ENCODE measurements around the gene SLC12A8.

SLC12A8 gene, protein sequence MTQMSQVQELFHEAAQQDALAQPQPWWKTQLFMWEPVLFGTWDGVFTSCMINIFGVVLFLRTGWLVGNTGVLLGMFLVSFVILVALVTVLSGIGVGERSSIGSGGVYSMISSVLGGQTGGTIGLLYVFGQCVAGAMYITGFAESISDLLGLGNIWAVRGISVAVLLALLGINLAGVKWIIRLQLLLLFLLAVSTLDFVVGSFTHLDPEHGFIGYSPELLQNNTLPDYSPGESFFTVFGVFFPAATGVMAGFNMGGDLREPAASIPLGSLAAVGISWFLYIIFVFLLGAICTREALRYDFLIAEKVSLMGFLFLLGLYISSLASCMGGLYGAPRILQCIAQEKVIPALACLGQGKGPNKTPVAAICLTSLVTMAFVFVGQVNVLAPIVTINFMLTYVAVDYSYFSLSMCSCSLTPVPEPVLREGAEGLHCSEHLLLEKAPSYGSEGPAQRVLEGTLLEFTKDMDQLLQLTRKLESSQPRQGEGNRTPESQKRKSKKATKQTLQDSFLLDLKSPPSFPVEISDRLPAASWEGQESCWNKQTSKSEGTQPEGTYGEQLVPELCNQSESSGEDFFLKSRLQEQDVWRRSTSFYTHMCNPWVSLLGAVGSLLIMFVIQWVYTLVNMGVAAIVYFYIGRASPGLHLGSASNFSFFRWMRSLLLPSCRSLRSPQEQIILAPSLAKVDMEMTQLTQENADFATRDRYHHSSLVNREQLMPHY

DNA sequence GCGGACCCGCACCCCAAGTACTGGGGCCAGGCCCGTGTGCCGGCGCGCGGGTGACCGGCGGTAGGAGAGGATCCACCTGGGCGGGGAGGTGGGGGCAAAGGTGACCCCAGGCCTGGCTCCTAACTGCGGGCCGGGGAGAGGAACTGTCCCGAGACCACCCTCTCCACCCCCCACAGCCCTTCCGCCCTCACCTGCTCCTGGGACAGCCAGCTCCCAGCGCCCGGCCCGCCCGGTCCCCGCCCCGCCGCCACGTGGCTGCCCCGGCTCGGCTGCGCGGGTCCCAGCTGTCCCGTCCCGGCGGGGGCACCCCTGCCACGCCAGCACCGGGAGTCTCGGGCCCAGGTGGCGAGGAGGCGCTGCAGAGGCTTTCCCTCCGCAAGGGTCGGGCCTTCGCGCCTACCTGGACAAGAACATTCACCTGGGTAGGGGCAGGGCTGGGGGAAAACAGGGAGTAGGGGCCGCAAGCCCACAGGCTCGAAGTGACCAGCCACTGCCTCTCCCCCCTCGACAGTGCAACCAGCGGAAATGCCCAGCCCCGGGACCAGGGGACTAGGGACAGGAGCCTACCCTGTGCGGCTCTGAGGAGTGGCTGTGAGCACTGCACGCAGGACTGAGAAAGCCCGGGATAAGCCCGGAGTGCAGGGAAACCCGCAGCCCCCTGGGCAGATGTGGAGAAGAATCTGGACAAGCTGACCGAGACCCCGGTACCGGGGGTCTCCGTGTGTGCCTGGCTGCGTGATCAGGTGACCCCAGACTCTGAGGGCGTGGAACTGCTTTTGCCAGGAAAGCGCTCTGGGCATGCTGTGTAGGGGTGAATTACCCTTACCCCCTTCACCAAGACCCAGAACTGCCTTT, at the start of gene SLC12A8:
Gene SLC12A8, minus strand, starts transcription at position 240 of the 855 bp plus-strand sequence. CDS start 1,399 bp downstream, outside the sequence.
- no peak for DNase-seq

DNA sequence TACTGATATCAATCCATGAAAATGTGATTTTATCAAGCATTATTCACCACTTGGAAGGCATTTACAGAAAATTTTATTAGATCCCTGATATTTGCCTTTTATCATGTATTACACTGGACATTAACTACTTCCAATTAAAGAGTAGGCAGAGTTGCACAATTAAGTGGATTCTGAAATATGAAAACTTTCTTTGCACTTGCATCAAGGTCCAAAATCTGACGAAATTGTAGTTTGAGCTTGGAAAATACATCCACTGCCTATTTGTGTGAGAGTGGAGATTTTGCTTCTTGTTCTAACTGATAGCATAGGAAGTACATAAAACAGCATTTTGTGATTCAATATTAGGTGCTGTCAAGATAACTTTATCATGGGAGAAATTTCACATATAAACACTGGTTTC, 49.6 kb upstream of the SLC12A8 start:
- no peak for DNase-seq

DNA sequence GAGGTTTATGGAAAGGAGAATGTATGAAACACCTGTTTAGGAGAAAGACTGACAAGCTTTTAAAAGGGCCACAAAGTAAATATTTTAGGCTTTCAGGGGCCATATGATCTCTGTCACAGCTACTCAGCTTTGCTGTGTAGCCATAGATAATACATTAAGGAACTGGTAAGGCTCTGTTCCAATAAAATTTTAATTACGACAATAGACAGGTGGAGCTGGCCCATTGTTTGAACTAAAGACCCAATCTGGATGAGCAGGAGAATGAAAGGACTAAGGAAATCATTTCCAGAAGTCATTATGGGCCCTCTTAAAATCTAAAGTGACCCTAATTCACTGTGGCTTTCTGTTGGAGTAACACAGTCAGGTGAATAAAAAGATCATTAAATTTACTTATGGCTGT, 48.5 kb upstream of the SLC12A8 start:
- no peak for DNase-seq

DNA sequence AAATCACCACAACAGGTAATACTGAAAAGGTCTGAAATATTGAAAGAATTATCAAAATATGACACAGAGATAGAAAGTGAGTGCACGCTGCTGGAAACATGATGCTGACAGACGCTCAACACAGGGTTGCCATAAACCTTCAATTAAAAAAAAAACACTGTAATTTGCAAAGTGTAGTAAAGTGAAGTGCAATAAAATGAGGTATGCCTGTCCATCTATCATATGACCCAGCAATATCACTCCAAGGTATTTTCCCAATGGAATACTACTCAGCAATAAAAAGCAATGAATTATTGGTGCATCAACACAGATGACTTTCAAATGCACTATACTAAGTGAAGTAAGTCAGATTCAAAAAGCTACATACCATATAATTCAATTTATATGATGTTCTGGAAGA, 47.6 kb upstream of the SLC12A8 start:
- DNase-seq, result no peak

DNA sequence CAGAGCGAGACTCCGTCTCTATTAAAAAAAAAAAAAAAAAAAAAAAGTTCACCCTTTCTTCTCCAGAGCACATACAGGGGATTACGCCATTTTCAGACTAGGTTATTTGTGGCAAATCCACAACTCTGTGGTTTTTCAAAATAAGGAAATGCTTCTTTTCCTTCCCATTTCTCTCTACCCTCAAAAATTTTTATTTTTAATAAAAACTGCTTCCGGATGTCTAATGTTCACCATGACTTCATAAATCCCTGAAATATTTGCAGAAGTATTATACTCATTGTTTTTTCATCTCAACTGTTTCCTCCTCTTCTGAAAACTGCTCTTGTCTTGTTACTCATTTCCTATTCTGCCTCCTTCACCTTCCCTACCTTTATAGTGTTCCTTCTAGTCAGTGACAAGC, 45.0 kb upstream of the SLC12A8 start:
- DNase-seq, result no peak

DNA sequence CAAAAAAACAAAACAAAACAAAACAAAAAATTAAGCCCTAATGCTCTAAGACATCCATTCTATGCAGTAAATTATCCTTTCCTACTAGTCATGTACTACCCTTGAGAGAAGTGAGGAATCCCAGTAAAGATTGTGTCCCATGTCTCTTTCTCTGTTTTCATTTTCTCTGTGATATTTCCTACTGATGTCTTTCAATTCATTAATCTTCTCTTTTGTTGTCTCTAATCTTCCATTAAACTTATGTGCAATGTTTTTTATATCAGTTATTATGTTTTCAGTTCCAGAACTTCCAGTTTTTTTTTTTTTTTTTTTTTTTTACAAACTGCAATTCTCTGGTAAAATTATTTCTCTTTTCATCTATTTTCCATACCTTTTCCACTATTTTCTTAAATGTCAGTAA, 44.1 kb upstream of the SLC12A8 start:
- DNase-seq, result no peak

DNA sequence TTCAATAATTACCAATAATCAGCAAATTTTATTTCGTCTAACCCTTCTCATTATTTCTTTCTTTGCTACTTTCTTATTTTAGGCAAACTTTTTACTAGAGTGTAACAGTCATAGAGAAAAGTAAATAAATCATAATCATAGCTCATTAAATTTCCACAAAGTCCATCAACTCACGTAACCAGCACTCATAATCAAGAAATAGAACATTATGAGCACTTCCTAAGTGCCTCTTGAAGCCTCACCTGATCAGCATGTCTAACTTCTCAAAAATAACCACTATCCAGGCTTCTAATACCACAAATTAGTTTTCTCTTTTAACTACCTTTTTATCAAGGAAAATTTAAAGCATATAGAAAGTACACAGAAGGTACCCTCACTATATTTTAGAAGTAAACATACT, 38.4 kb upstream of the SLC12A8 start:
- no peak for DNase-seq

DNA sequence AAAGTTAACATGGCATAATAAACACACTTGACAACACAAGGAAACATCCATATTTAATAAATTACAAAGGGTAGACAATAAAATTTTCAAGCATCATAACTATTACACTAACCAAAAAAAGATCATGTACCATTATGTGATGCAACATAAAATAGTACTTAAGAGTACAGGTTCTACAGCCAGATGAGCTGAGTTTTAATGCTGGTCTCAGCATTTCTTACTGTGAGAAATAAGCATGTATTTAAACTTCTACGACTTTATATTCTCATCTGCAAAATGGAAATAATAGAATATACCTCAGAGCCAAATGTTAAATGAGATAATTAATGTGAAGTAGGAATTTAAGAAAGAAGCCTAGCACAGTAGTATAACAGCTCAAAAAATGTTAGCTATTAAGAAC, 33.7 kb upstream of the SLC12A8 start:
- no peak for DNase-seq

DNA sequence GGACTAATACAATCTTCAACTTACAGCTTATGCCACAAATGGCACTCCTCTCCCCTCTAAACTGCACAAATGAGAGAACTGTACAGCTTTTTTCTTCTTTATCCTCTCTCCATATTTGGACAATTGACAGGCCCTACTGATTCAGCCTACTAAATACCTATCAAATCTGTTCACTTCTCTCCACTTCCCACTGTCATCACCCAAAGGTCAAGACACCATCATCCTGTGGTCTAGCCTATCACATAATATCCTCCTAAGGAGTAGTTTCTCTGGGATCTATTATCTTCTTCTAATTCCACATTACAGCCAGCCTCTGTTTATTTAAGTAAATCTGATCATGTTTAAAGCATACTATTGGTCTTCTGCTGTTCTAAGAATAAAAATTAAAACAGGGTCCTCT, 33.0 kb upstream of the SLC12A8 start:
- no peak for DNase-seq

DNA sequence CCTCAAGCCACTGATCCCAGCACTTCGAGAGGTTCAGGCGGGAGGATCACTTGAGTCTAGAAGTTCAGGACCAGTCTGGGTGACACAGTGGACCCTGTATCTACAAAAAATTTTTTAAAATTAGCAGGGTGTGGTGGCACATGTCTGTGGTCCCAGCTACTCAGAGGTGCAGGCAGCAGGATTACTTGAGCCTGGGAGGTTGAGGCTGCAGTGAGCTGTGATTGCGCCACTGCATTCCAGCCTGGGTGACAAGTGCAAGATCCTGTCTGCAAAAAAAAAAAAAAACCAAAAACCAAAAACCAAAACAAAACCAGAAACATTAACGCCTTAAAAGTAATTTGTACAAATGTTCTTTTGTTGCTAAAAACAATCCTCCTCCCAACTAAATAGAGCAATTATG, 27.9 kb upstream of the SLC12A8 start:
- DNase-seq, result no peak

DNA sequence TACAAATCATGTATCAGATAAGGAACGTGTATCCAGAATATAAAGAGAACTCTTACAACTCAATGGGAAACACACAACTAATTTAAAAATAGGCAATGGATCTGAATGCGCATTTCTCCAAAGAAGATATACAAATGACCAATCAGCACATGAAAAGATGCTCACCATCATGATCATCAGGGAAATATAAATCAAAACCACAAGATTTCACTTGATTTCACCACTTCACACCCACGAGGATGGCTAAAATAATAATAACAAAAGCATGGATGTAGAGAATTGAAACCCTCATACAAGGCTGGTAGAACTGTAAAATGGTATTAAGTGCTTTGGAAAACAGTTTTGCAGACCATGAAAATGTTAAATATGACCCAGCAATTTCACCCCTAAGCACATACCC, 26.7 kb upstream of the SLC12A8 start:
- no peak for DNase-seq

DNA sequence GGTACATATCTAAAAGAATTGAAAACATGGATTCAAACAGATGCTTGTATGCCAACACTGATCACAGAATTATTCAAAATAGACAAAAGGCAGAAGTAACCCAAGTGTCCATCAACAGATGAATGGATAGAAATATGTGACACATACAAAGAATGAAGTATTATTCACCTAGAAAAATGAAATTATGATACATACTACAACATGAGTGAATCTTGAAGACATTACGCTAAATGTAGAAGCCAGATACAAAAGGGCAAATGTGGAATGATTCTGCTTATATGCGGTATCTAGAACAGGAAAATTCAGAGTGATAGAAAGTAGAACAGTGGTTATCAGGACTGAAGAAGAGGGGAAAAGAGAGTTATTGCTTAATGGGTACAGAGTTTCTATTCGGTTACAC, 26.2 kb upstream of the SLC12A8 start:
- no peak for DNase-seq

DNA sequence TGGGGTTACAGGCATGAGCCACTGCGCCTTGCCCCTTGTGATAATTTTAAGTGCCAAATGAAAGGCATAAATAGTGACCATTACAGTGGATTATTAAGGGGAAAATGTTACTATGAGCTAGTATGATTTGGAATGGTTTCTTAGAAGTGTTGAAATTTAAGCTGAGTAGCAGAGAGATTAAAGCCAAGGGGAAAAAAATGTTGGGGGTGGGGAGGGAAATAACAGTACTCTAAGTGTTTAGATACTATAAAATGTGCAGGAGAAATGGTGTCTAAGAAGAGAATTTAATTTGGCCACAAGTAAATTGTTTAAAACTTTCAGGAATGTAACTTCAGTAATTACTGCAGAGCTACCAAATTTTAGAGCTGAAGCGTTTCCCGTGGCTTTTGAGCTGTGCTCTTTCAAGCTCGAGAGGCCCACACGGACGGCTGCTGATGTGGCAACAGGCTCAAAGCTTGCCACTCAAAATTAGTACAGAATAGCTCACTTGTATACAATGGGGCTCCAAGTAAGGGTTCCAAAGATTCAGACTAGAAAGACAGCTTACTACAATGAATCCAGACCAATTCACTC, 23.9 kb upstream of the SLC12A8 start:
- no peak for DNase-seq

DNA sequence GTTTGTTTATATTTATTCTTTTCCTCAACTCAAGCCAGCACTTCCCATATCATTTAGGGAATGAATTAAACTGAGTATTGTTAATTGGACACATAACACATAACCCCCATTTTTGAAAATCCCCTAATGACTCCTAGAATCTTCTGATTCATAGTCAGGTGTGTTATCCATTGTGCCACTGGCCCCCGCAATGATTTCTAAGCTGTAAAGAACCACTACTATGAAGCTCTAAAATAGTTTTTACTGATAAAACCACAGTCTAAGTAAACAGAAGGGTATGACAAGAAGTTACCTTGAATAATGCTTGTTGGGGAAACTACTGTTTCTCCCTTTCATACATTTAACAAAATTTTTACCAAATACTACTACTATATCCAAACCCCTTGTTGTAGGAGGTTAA, 22.3 kb upstream of the SLC12A8 start:
- DNase-seq, result no peak

DNA sequence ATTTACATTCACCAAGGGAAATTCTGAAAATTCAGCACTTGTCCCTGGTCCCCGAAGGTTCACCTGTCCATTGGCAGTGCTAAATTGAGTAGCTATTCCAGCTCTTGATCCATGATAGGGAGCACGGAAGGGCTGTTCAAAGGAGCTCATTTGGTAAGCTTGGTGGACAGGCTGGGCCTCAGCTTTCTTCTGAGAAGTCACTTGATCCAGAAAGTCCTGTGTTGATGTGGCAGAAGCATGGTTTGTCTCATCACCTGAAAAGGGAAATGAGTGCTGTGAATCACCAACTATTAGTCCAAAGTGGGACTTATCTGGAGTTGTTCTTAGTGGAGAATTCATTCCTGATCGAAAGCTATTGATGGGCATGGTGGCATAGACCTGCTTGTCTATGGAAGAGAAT, 19.9 kb upstream of the SLC12A8 start:
- DNase-seq, result no peak

DNA sequence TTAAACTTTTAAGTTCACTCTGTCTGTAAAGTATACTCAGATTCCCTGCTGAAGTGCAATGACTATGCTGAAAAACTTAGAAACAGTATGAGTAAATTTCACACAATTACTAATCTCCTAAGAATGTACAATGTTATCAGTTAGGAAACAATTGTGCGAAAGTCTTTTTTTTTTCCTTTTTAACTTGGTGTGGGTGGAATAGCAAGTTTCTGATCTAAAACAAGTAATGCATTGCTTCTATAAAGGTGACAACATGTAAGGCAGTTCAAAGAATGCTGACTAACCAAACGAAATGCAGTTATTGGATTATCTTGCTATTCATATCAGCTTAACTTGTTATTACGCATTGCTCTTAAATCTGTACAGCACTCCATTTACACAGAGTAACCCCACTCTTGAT, 19.3 kb upstream of the SLC12A8 start:
- no peak for DNase-seq

DNA sequence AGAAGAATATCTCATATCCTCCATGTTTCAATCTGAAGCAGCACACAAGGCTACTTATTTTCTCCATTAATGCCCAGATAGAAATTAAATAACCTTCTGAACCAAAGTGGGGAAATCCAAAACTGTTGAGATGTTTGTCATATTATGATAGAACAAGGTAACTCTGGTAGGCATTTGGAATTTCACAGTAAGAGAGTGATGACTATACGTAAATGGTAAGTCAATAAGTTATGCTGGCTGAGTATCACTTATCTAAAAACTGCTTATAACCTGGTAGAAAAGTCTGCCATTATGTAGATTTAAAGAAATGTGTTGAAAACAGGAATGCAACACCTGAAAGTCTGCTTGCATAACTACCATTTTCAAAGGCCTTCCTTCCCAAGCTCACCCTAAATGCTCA, 17.2 kb upstream of the SLC12A8 start:
- no peak for DNase-seq

DNA sequence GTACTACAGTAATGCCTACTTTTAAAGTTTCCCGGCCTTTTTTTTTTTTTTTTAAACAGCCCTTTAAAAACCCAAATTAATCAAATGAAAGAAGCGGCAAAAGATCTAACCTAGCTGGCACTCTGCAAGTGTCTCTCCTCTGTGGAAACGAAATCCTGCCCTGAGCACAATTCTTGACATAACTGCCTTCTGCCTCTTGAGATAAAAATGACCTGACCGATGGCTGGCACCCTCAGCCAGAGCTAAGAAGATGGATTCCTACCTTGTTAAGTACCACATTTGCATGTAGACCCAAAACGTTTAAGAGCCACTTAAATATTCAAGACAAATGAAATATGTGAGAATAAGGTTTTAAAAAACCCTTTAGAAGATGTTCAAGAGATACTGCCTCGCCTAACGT, 16.6 kb upstream of the SLC12A8 start:
- DNase-seq, result no peak

DNA sequence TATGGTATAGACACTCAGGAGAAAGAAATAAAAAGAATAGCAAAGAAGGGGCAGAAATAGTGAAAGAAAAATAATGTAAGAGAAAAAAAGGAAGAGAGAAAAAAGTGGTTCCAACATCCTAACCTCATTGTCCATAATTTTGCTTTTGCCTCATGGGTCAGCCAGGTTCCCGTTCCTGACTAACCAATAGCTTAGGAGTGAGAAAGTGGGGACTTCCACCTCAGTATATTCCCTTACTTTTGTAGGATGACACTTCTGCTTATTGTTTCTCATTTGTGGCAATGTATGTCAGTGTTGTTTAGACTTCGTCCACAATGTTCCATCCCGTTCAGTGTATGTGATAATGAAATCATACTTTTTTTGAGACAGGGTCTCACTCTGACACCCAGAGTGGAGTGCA, 9.3 kb upstream of the SLC12A8 start:
- no peak for DNase-seq

DNA sequence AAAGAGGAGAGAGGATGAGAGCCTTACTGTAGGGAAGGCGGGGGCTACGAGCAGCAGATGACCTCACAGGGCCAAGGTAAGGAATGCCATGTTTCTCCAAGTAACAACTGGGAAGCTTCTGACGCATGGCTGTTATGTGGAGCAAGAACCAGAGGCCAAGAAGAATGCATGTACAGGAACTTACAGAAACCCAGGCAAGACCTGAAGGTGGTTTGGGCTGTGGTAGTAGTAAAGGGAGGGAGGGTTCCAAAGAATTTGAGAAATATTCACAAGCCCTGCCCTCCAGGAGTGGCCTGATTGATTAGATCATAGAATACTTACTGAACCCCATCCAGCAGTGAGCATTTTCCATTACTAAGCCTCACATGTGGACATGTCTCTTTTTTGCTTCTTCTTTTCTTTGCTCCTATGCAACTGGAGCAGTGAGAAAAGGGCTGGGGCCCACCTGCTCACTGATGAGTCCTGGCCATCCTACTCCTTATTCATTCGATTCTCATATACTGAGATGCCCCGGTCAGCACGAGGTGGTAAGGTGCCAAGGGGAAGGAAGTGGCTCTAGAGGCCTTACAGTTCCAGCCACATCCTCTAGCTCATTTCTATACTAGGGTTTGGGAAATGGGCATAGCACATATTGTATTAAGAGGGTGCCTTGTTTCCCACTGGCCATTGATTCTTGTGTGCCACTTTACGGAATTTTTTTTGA, 8.3 kb upstream of the SLC12A8 start:
- DNase-seq, result no peak

DNA sequence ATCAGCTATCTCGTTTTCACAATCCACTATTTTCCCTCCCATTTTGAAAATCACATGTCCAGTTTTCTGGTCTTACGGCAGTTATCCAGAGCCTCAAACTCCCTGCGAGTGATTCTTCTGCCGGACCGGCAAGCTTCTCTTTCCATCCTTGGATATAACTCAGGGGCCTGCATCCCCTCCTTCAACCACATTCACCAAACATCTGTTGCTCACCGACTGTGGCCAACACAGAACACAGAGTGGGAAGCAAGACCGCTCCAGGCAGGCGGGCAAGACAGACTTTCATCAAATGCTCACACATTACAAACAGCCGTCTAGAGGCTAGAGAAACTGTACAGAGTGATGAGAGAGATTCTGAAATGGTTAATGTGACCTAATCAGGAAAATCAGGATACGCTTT, 7.6 kb upstream of the SLC12A8 start:
- DNase-seq, result no peak

DNA sequence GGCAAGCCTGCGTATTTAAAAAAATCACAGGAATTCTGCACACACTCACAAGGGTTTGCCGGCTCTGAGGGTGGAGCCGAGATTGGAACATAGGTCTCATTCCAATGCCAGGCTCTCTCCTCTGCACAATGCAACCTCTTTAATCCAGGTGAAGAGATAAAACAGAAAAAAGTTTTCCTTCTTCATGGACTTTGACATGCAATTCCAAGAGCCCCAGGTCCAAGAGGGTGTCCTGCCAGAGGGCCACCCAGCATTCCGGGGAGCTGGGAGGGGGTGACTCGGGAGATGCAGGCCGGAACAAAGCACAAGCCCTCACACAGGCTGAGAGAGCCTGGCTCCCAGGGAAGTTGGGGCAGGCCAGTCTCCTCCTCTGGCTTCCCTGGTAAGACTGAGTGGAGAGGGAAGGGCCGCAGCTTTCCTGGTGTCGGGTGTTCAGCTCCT, 6.7 kb upstream of the SLC12A8 start:
- DNase-seq, result no peak

DNA sequence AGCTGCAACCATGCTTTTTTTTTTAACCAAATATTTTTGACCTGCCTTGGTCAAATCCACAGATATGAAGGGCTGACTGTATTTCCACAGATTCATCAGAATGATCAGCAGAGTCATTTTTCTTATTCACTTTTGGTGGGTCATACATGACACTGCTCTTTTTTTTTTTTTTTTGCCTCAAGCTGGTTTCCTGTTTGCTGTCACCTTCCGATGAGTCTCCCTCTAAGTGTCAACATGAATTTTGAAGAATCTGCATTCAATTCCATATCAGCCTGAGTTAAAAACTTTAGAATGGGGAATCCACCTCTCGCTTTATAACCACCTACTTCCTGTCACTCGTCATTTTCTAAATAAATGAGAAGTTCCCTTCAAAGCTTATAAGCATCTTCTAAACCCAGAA, 2.2 kb upstream of the SLC12A8 start:
- DNase-seq, result no peak

Measured in CD4-positive, alpha-beta T cell treated with Interleukin-15 for 1 hour (primary cell).